SK-N-MC (cell line): Measurements from ENCODE around the gene DLGAP4.

Experiments
- EZH2 ChIP-seq: fragments of 200-600 bp; sonication (generic); IDR thresholded peaks from one replicate; pipeline ENCODE4 v1.6.1; 2017; ENCODE audit warnings: antibody characterized with exemption
- FOXP2 ChIP-seq: optimal IDR thresholded peaks from 2 replicates; pipeline ENCODE3; 2011; ENCODE audit warnings: mild to moderate bottlenecking, moderate library complexity; ENCODE audit not compliant: insufficient read depth; ENCODE audit errors: extremely low read length, control extremely low read depth
- POLR2AphosphoS5 ChIP-seq: IDR thresholded peaks from 2 replicates; pipeline ENCODE4 v1.6.1; 2012; ENCODE audit warnings: mild to moderate bottlenecking, low read depth, low read length, borderline replicate concordance

DNA sequence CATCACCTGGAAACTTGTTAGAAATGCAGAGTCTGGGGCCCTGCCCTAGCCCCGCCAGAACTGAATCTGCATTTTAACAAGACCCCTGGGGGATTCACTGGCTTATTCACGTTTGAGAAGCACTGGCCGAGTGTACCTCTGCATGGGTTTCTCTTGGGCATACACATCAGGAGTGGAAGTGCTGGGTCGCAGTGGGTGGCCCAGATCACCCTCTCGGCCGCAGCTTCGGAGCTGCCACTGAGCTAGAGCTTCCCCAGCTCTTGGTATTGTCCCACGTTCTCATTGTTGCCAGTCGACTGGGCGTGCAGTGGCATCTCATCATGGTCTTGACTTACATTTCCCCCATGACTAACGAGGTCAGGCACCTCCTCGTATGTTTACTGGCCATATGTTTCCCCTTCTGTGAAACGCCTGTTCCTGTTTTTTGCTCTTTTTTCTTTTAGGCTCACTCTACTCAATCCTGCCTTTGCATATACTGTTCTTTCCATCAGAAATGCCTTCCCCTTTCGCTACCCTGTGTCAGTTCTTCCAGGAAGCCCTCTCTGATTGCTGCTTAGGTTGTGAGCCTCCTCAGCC lies 3.0 kb upstream of the DLGAP4 start:
- TF ChIP-seq EZH2 (no peak), POLR2AphosphoS5 (no peak), FOXP2 (no peak)
